HCT116 (cell line): Measurements from ENCODE around the gene DPH6. TPM values are rescaled to one million over a fixed set of nuclear protein-coding genes. Genes with fewer than 3 reads are reported as not detected.

Experiments used
- ATAC-seq: fragments of 200-7000 bp; cut with Tn5 transposase; 2 replicates; pipeline ENCODE4 v1.9.1; 2020; ENCODE audit warnings: mild to moderate bottlenecking, moderate library complexity
- BruUV-seq: library from RNA; stranded (reverse); fragments of 400-500 nt; replicated peaks from 2 replicates; lab custom pipeline; 2021; lab: Mats Ljungman, UMichigan
- CTCF ChIA-PET: fragments of 300-600 bp; sonication (Branson Sonifier 250); formaldehyde crosslinking; loops from one replicate; lab custom pipeline; 2021; ENCODE audit warnings: antibody characterized with exemption; lab: Charles Lee
- POLR2A ChIA-PET: fragments of 300-600, 350-600 bp; sonication (Branson Sonifier 250); formaldehyde crosslinking; loops from one replicate; lab custom pipeline; 2021; ENCODE audit warnings: antibody characterized with exemption; lab: Charles Lee
- RAD21 ChIA-PET, 2 experiments: fragments of 300-600 bp; sonication (Branson Sonifier 250); formaldehyde crosslinking; loops; one replicate each; lab custom pipeline; 2023; ENCODE audit warnings: low total read pairs in 2 of 2; ENCODE audit not compliant: uncharacterized antibody in 2 of 2, unreplicated experiment in 2 of 2, low non-redundant PET in 1 of 2; lab: Charles Lee
- DNase-seq: peaks from one replicate; pipeline ENCODE4 v3.0.0-alpha.2; 2010; ENCODE audit warnings: low read depth, low spot score
- H2AFZ ChIP-seq: fragments of 200-600 bp; shearing (Covaris generic), sonication (generic); 2 replicates; pipeline ENCODE4 v1.6.1; 2017; ENCODE audit warnings: low read depth, mixed run types, mixed read lengths, antibody characterized with exemption, low read length; ENCODE audit not compliant: poor library complexity, severe bottlenecking
- H3K27ac ChIP-seq: 2 replicates; pipeline ENCODE4 v1.5.1; 2012; ENCODE audit warnings: low read depth, low read length
- H3K27me3 ChIP-seq: fragments of 200-600 bp; sonication (generic); 2 replicates; pipeline ENCODE4 v1.6.1; 2016; ENCODE audit warnings: mixed run types, low read length, mixed read lengths; ENCODE audit not compliant: insufficient read depth
- H3K36me3 ChIP-seq, 2 experiments: fragments of 200-500 bp in 1 of 2; fragments of 200-600 bp in 1 of 2; sonication (Bioruptor generic) in 1 of 2; sonication (generic) in 1 of 2; 2 replicates each; pipeline versions ENCODE4 v1.5.1 to v1.6.1; 2014 to 2016; ENCODE audit warnings: low read length in 2 of 2, inconsistent platforms in 1 of 2, mixed read lengths in 1 of 2, mixed run types in 1 of 2; ENCODE audit not compliant: insufficient read depth in 2 of 2, control insufficient read depth in 1 of 2
- H3K4me1 ChIP-seq, 2 experiments: fragments of 200-600 bp in 1 of 2; sonication (generic) in 1 of 2; 2 replicates each; pipeline versions ENCODE4 v1.5.1 to v1.6.1; 2012 to 2017; ENCODE audit warnings: low read length in 2 of 2, inconsistent platforms in 1 of 2, mild to moderate bottlenecking in 1 of 2, mixed read lengths in 1 of 2, mixed run types in 1 of 2, moderate library complexity in 1 of 2; ENCODE audit not compliant: insufficient read depth in 2 of 2, control insufficient read depth in 1 of 2
- H3K4me2 ChIP-seq: fragments of 200-600 bp; sonication (generic); 2 replicates; pipeline ENCODE4 v1.6.1; 2017; ENCODE audit warnings: mixed run types, low read length, mixed read lengths
- H3K4me3 ChIP-seq, 2 experiments: fragments of 200-600 bp in 1 of 2; sonication (generic) in 1 of 2; replicated peaks in 1 of 2; 2 replicates each; pipeline ENCODE4 v1.5.1; 2011 to 2016; ENCODE audit warnings: low read length in 2 of 2, control low read depth in 1 of 2, low read depth in 1 of 2, mild to moderate bottlenecking in 1 of 2, mixed read lengths in 1 of 2, mixed run types in 1 of 2
- H3K79me2 ChIP-seq: fragments of 200-600 bp; sonication (generic); 2 replicates; pipeline ENCODE4 v1.6.1; 2017; ENCODE audit warnings: mild to moderate bottlenecking, mixed run types, low read length, moderate library complexity, mixed read lengths; ENCODE audit not compliant: insufficient read depth
- H3K9ac ChIP-seq: fragments of 200-600 bp; sonication (generic); 2 replicates; pipeline ENCODE4 v1.6.1; 2016; ENCODE audit warnings: low read length, mixed read lengths
- H3K9me2 ChIP-seq: fragments of 200-600 bp; sonication (generic), shearing (Covaris generic); 2 replicates; pipeline ENCODE4 v1.6.1; 2017; ENCODE audit warnings: mixed run types, mild to moderate bottlenecking, moderate library complexity; ENCODE audit not compliant: insufficient read depth
- H3K9me3 ChIP-seq, 2 experiments: fragments of 200-500 bp in 1 of 2; fragments of 200-600 bp in 1 of 2; sonication (Bioruptor generic) in 1 of 2; sonication (generic) in 1 of 2; 2 replicates each; pipeline ENCODE4 v1.6.1; 2014 to 2017; ENCODE audit warnings: low read length in 2 of 2, mixed read lengths in 2 of 2, inconsistent platforms in 1 of 2, low read depth in 1 of 2, mild to moderate bottlenecking in 1 of 2, mixed run types in 1 of 2, moderate library complexity in 1 of 2; ENCODE audit not compliant: control insufficient read depth in 1 of 2, insufficient read depth in 1 of 2
- H4K20me1 ChIP-seq: fragments of 200-600 bp; sonication (generic), shearing (Covaris generic); 2 replicates; pipeline ENCODE4 v1.6.1; 2017; ENCODE audit warnings: mixed run types, mild to moderate bottlenecking, moderate library complexity; ENCODE audit not compliant: insufficient read depth
- CEBPB ChIP-seq: IDR thresholded peaks from 2 replicates; pipeline ENCODE4 v1.6.1; 2012; ENCODE audit warnings: low read depth
- CTCF ChIP-seq, 3 experiments: fragments of 200-600 bp in 1 of 3; sonication (generic) in 1 of 3; IDR thresholded peaks in 2 of 3; conservative IDR thresholded peaks in 1 of 3; 2 replicates each; pipeline ENCODE4 v1.5.1; 2012 to 2017; ENCODE audit warnings: low read depth in 2 of 3, low read length in 2 of 3, antibody characterized with exemption in 1 of 3, borderline replicate concordance in 1 of 3, control low read depth in 1 of 3, mild to moderate bottlenecking in 1 of 3, mixed read lengths in 1 of 3, mixed run types in 1 of 3, moderate library complexity in 1 of 3; ENCODE audit not compliant: insufficient read depth in 1 of 3
- ELF1 ChIP-seq: IDR thresholded peaks from 2 replicates; pipeline ENCODE4 v1.6.1; 2012; ENCODE audit warnings: low read depth, borderline replicate concordance
- POLR2A ChIP-seq: IDR thresholded peaks from 2 replicates; pipeline ENCODE4 v1.7.0; 2011; ENCODE audit warnings: borderline replicate concordance; ENCODE audit not compliant: insufficient read depth, insufficient read length; ENCODE audit errors: extremely low read depth
- POLR2AphosphoS5 ChIP-seq: IDR thresholded peaks from 2 replicates; pipeline ENCODE4 v1.6.1; 2011; ENCODE audit warnings: mild to moderate bottlenecking, low read depth, low read length, moderate library complexity
- SP1 ChIP-seq: IDR thresholded peaks from 2 replicates; pipeline ENCODE4 v1.6.1; 2012; ENCODE audit warnings: low read depth
- ZFX ChIP-seq: fragments of 450-650 bp; IDR thresholded peaks from 2 replicates; pipeline ENCODE4 v1.6.1; 2017
- intact Hi-C: fragments of 100-400 bp; cut with micrococcal nuclease; formaldehyde crosslinking; loops from 2 replicates; pipeline ENCODE4 v1.10.0; 2022
- total RNA-seq: library from RNA; stranded (reverse); gene quantifications from one replicate; pipeline ENCODE4 v1.2.1, GENCODE V29; 2021; ENCODE audit not compliant: unreplicated experiment
- TF ChIP-seq, protein P1 (sequence below): IDR thresholded peaks from 2 replicates; pipeline ENCODE4 v1.6.1; 2012; ENCODE audit warnings: low read depth

DPH6 gene
- total RNA-seq, 1 experiment from 2014 or later: 18.2 TPM

GRCh38 chr15:35490511-35490910 is 55.5 kb downstream of the DPH6 start:
- RAD21 ChIA-PET: no interaction called here
- POLR2A ChIA-PET: no interaction called here

DNA sequence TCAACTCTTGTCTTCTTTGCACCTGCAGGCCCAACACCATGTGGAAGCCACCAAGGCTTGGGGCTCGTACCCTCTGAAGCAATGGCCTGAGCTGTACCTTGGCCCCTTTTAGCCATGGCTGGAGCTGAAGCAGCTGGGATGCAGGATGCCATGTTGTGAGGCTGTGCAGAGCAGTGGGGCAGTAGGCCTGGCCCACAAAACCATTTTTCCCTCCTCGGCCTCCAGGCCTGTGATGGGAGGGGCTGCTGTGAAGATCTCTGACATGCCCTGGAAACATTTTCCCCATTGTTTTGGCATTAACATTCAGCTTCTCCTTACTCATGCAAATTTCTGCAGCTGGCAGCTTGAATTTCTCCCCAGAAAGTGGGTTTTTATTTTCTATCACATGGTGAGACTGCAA is 58.5 kb downstream of the DPH6 start:
- no TSS peak for BruUV-seq
- H3K4me1 ChIP-seq: peaks cover 3% of the 10 kb centered on the region in 2 experiments; a peak in 3 of 4 replicates
- no peaks in the 10 kb centered on the region for H3K9me2 ChIP-seq
- CTCF ChIA-PET: no interaction called here
- H3K4me2 ChIP-seq: no peak overlapping the region
- H3K4me3 ChIP-seq: no peak overlapping the region
- POLR2A ChIA-PET: no interaction called here
- H3K9me3 ChIP-seq: peaks cover 0 to 14% of the 10 kb centered on the region in 2 experiments; a peak in 2 of 4 replicates
- no peak overlapping the region for H3K27ac ChIP-seq
- no peaks in the 10 kb centered on the region for H4K20me1 ChIP-seq
- H2AFZ ChIP-seq: no peak overlapping the region
- no peaks in the 10 kb centered on the region for H3K36me3 ChIP-seq
- H3K79me2 ChIP-seq: no peaks in the 10 kb centered on the region
- no peaks in the 10 kb centered on the region for H3K27me3 ChIP-seq
- RAD21 ChIA-PET: no interaction called here
- ATAC-seq (no peak), DNase-seq (no peak)
- intact Hi-C loops: no loop called here
- H3K9ac ChIP-seq: no peak overlapping the region
- TF ChIP-seq ZFX: no peak
- no peak for TF ChIP-seq SP1
- no peak for TF ChIP-seq CTCF (IDR thresholded peaks at IDR 0.05 in 2 of 3, conservative IDR thresholded peaks at IDR 0.05 in 1 of 3; ENCODE audit: borderline replicate concordance in 1 of 3, insufficient read depth in 1 of 3, low read depth in 2 of 3, low read length in 2 of 3)
- TF ChIP-seq POLR2A: no peak
- TF ChIP-seq ELF1: no peak
- no peak for TF ChIP-seq POLR2AphosphoS5
- TF ChIP-seq, protein P1, sequence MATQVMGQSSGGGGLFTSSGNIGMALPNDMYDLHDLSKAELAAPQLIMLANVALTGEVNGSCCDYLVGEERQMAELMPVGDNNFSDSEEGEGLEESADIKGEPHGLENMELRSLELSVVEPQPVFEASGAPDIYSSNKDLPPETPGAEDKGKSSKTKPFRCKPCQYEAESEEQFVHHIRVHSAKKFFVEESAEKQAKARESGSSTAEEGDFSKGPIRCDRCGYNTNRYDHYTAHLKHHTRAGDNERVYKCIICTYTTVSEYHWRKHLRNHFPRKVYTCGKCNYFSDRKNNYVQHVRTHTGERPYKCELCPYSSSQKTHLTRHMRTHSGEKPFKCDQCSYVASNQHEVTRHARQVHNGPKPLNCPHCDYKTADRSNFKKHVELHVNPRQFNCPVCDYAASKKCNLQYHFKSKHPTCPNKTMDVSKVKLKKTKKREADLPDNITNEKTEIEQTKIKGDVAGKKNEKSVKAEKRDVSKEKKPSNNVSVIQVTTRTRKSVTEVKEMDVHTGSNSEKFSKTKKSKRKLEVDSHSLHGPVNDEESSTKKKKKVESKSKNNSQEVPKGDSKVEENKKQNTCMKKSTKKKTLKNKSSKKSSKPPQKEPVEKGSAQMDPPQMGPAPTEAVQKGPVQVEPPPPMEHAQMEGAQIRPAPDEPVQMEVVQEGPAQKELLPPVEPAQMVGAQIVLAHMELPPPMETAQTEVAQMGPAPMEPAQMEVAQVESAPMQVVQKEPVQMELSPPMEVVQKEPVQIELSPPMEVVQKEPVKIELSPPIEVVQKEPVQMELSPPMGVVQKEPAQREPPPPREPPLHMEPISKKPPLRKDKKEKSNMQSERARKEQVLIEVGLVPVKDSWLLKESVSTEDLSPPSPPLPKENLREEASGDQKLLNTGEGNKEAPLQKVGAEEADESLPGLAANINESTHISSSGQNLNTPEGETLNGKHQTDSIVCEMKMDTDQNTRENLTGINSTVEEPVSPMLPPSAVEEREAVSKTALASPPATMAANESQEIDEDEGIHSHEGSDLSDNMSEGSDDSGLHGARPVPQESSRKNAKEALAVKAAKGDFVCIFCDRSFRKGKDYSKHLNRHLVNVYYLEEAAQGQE: no peak
- no peak for TF ChIP-seq CEBPB

More at GRCh38 chr15:35490511-35490910, 55.5 kb downstream of the DPH6 start:
- Histone ChIP-seq H3K9ac (no peak overlapping the region), H3K27me3 (no peaks in the 10 kb centered on the region), H3K9me2 (no peaks in the 10 kb centered on the region), H3K36me3 (no peaks in the 10 kb centered on the region), H3K4me3 (no peak overlapping the region), H2AFZ (no peak overlapping the region), H3K4me1 (no peaks in the 10 kb centered on the region), H4K20me1 (no peaks in the 10 kb centered on the region), H3K27ac (no peak overlapping the region), H3K9me3 (peaks cover 0 to 14% of the 10 kb centered on the region in 2 experiments; a peak in 2 of 4 replicates), H3K4me2 (no peak overlapping the region), H3K79me2 (no peaks in the 10 kb centered on the region)
- intact Hi-C loops: no loop called here
- BruUV-seq: no TSS peak
- DNase-seq (no peak), ATAC-seq (no peak)
- TF ChIP-seq CTCF (IDR thresholded peaks at IDR 0.05 in 2 of 3, conservative IDR thresholded peaks at IDR 0.05 in 1 of 3; ENCODE audit: borderline replicate concordance in 1 of 3, insufficient read depth in 1 of 3, low read depth in 2 of 3, low read length in 2 of 3): no peak
- TF ChIP-seq POLR2AphosphoS5: no peak
- TF ChIP-seq ELF1: no peak
- CTCF ChIA-PET: no interaction called here
